ENCODE measurements around the gene GRK2.

DNA sequence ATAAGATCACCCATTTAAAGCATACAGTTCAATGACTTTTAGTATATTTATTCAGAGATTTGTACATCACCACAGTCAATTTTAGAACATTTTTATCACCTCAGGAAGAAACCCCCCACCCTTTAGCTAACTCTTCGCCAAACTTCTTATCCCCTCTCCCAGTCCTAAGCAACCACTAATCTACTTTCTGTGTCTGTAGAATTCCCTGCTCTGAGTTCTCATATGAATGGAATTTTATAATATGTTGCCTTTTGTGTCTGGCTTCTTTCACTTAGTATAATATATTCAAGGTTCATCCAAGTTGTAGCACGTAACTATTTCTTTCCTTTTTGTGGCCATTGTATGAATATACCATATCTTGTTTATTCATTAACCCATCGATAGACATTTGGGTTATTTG is 26.4 kb downstream of the GRK2 start:
- TF ChIP-seq CTCF (IDR thresholded peaks at IDR 0.05), result no peak
- TF ChIP-seq POLR2A (IDR thresholded peaks at IDR 0.05), result no peak

Measured in testis (tissue), 2 donors.